Lower lobe of right lung (tissue), 2 donors: Measurements from ENCODE around the gene KCNB1. TPM values are rescaled to one million over a fixed set of nuclear protein-coding genes. Genes with fewer than 3 reads are reported as not detected.

Experiments used
- ATAC-seq, 2 donors: fragments of 200-7000 bp; cut with Tn5 transposase; one replicate each; pipeline ENCODE4 v1.9.1; 2020 to 2022; ENCODE audit warnings: mild to moderate bottlenecking in 2 of 2, moderate library complexity in 2 of 2
- DNase-seq: peaks from one replicate; pipeline ENCODE4 v3.0.0-alpha.2; 2020
- H3K27ac ChIP-seq: fragments of 200-600 bp; one replicate; pipeline ENCODE4 v1.8.0; 2022
- H3K27me3 ChIP-seq: fragments of 200-600 bp; one replicate; pipeline ENCODE4 v1.8.0; 2022; ENCODE audit warnings: low read depth
- H3K36me3 ChIP-seq: fragments of 200-600 bp; one replicate; pipeline ENCODE4 v1.8.0; 2022; ENCODE audit warnings: mild to moderate bottlenecking
- H3K4me1 ChIP-seq: fragments of 200-600 bp; one replicate; pipeline ENCODE4 v1.8.0; 2022
- H3K4me3 ChIP-seq: fragments of 200-600 bp; one replicate; pipeline ENCODE4 v1.8.0; 2022; ENCODE audit warnings: mild to moderate bottlenecking
- H3K9me3 ChIP-seq: fragments of 200-600 bp; one replicate; pipeline ENCODE4 v1.8.0; 2022
- intact Hi-C: fragments of 100-400 bp; cut with DNase I; formaldehyde crosslinking; loops from one replicate; pipeline ENCODE4 v1.11.0; 2022
- total RNA-seq: library from RNA; stranded (reverse); fragmentation: NEBNext Ultra II Directional; extraction: Animal tissue kit (Norgen Biotek cat#: 25700); gene quantifications from one replicate; pipeline ENCODE4 v1.2.1, GENCODE V29; 2021
- TF ChIP-seq, protein P1 (sequence below): fragments of 200-600 bp; IDR thresholded peaks from one replicate; pipeline ENCODE4 v1.8.0; 2022; ENCODE audit warnings: antibody characterized with exemption, mild to moderate bottlenecking
- donor health status: DM: no; HTN: yes; CAD: no; lungs with severe emphysema.

Gene KCNB1
- total RNA-seq, 1 donor from 2014 or later: 0.53 TPM

DNA sequence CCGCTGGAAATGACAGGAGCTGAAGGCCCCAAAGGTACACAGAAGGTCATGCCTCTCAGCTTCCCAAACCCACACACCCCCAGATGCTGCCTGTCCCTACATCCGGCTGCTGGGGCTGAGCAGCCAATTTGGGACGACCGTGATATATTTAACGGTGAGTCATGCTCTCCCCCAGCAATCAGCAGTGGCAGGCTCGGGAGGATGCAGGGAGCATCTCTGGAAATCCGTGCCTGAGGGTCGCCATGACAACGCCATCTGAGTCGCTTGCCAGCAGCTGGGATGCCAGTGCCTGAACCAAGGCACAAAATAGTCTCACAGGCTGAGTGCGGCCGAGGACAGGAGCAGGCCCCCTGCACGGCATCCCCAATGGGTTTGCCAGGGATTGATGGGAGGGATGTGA is 57.9 kb downstream of the KCNB1 start:
- no peak for DNase-seq
- TF ChIP-seq, protein P1, sequence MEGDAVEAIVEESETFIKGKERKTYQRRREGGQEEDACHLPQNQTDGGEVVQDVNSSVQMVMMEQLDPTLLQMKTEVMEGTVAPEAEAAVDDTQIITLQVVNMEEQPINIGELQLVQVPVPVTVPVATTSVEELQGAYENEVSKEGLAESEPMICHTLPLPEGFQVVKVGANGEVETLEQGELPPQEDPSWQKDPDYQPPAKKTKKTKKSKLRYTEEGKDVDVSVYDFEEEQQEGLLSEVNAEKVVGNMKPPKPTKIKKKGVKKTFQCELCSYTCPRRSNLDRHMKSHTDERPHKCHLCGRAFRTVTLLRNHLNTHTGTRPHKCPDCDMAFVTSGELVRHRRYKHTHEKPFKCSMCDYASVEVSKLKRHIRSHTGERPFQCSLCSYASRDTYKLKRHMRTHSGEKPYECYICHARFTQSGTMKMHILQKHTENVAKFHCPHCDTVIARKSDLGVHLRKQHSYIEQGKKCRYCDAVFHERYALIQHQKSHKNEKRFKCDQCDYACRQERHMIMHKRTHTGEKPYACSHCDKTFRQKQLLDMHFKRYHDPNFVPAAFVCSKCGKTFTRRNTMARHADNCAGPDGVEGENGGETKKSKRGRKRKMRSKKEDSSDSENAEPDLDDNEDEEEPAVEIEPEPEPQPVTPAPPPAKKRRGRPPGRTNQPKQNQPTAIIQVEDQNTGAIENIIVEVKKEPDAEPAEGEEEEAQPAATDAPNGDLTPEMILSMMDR: no peak
- Histone ChIP-seq H3K27ac (no peak overlapping the region), H3K27me3 (peaks cover 11% of the 10 kb centered on the region), H3K4me3 (no peak overlapping the region), H3K9me3 (no peaks in the 10 kb centered on the region), H3K4me1 (no peaks in the 10 kb centered on the region), H3K36me3 (no peaks in the 10 kb centered on the region)
- ATAC-seq: no peak
- intact Hi-C loops: no loop called here

DNA sequence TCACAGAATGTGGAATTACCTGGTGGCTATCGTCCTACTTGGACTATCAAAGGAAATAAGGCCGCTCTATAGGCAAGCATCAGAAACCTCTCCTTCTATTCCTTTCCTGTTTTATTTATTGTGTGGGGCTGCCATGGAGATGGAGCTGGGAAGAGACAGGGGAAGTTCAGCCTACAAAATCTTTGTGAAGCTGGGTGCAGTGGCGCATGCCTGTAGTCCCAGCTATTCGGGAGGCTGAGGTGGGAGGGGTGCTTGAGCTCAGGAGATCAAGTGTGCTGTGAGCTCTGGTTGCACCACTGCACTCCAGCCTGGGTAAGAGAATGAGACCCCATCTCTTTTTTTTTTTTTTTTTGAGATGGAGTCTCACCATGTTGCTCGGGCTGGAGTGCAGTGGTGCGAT is 60.3 kb downstream of the KCNB1 start:
- TF ChIP-seq, protein P1: no peak
- H3K27ac ChIP-seq: no peak overlapping the region
- H3K9me3 ChIP-seq: no peaks in the 10 kb centered on the region
- intact Hi-C loops: no loop called here
- no peak overlapping the region for H3K4me3 ChIP-seq
- no peaks in the 10 kb centered on the region for H3K36me3 ChIP-seq
- no peaks in the 10 kb centered on the region for H3K4me1 ChIP-seq
- H3K27me3 ChIP-seq: peaks cover 4% of the 10 kb centered on the region
- no peak for DNase-seq
- no peak for ATAC-seq

DNA sequence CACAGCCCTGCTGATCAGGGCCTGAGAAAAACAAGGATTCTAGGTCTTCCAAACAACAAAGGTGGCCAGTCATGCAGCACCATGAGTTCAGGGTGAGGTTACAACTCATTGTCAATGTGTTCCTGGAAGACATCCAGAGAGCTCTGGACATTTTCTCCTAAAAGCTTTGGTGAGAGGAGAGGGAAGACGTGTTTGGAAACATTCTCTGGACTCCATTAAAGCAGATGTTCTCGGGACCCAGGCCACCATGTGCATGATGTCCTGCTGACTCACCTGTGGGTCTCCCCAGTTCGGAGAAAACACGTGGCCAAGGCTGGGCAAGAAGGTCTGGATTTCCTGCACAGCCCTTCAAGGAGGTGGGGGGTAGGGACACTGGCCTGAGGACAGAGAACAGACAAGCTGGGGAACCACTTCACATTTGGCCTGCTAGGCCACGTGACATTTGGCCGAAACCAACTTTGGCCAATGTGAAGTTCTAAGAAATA is 61.6 kb downstream of the KCNB1 start:
- Histone ChIP-seq H3K4me3 (no peak overlapping the region), H3K9me3 (no peaks in the 10 kb centered on the region), H3K27me3 (peaks cover 6% of the 10 kb centered on the region), H3K27ac (no peak overlapping the region), H3K36me3 (no peaks in the 10 kb centered on the region), H3K4me1 (no peaks in the 10 kb centered on the region)
- ATAC-seq (no peak), DNase-seq (no peak)
- intact Hi-C loops: no loop called here
- TF ChIP-seq, protein P1: no peak

DNA sequence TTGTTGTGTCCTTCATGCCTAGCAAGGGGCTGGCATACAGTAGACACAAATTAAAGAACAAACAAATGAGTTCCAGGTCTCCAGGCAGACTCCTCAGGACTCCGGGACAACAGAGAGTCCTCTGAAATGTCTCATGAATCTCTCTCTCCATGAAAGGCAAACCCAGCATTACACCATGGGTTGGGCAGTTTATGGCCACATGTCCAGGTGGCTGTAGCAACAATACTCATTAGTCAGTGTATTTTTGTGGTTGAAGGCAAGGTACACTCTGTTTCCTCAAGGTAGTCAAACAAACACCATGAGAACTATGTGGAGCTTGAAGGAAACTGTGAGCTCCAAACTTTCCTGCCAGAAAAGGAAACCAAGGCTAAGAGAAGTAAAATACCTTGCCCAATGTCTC is 62.2 kb downstream of the KCNB1 start:
- intact Hi-C loops: no loop called here
- Histone ChIP-seq H3K27ac (no peak overlapping the region), H3K4me1 (no peaks in the 10 kb centered on the region), H3K27me3 (peaks cover 8% of the 10 kb centered on the region), H3K4me3 (no peak overlapping the region), H3K36me3 (no peaks in the 10 kb centered on the region), H3K9me3 (no peaks in the 10 kb centered on the region)
- TF ChIP-seq, protein P1: no peak
- no peak for ATAC-seq
- no peak for DNase-seq

DNA sequence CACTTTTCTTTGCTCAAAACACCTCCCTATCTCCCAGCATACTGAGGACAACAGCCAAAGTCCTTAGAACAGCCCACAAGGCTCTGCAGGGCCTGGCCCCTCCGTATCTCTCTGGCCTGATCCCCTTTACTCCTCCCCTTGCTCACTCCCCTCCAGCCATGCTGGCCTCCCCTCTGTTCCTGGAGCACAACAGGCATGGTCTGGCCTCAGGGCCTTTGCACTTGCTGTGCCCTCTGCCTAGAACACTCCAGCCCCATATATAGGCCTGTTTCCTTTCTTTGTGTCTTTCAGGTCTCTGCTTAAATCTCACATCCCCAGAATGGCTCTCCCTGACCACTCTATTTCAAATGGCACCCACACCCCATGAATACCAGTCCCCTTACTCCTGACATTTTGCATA is 62.7 kb downstream of the KCNB1 start:
- H3K27ac ChIP-seq: no peak overlapping the region
- peaks cover 10% of the 10 kb centered on the region for H3K27me3 ChIP-seq
- TF ChIP-seq, protein P1: no peak
- DNase-seq: no peak
- intact Hi-C loops: no loop called here
- no peak overlapping the region for H3K4me3 ChIP-seq
- no peak for ATAC-seq
- no peaks in the 10 kb centered on the region for H3K36me3 ChIP-seq
- no peaks in the 10 kb centered on the region for H3K9me3 ChIP-seq
- no peaks in the 10 kb centered on the region for H3K4me1 ChIP-seq

DNA sequence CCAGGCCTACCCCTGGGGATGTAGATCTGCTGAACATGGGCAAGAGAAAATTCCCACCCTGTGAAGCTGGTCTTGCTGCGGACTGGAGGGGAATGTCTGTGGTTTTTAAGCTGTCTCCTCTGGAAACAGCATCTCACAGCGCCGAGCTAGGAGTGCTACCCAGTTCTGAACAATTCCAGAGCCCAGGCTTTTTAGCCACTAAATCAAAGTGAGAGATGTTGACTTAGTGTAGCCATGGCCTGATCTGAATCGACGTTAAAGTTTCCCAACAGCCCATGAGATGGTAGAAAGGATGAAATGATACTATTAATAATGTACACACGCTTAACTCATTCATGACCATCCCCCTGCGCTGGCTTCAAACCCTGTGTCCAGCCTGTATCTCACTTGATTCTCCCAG is 63.7 kb downstream of the KCNB1 start:
- no peaks in the 10 kb centered on the region for H3K4me1 ChIP-seq
- TF ChIP-seq, protein P1: no peak
- no peak for ATAC-seq
- no peaks in the 10 kb centered on the region for H3K9me3 ChIP-seq
- no peak for DNase-seq
- no peaks in the 10 kb centered on the region for H3K36me3 ChIP-seq
- peaks cover 17% of the 10 kb centered on the region for H3K27me3 ChIP-seq
- no peak overlapping the region for H3K4me3 ChIP-seq
- no peak overlapping the region for H3K27ac ChIP-seq
- intact Hi-C loops: no loop called here
